ACHN (cell line): ENCODE results near the gene TUBB2B.

Experiments used
- DNase-seq: peaks from one replicate; pipeline ENCODE4 v3.0.0-alpha.2; 2015
- in situ Hi-C: cut with HindIII; loops from 2 replicates; pipeline ENCODE4 v1.10.0; 2017; ENCODE audit warnings: low sequenced_read_pairs, low pct_ligation_motif_present, low pct_unique_long_range_greater_than_20kb

The TUBB2B gene

GRCh38 chr6:3227363-3228045 is at the start of gene TUBB2B:
TSS of gene TUBB2B (minus strand) at chr6:3227653. CDS start at chr6:3227543, 110 bp downstream.
- DNase-seq, result peak; percentile 76
- in situ Hi-C loops, result no loop called here

GRCh38 chr6:3277251-3277650 is 49.8 kb upstream of the TUBB2B start:
- no peak for DNase-seq
- in situ Hi-C loops, result no loop called here

GRCh38 chr6:3276174-3277167 is 49.0 kb upstream of the TUBB2B start:
- in situ Hi-C loops, result no loop called here
- no peak for DNase-seq

- in situ Hi-C loops, result no loop called here
- DNase-seq, result no peak
These were observed 46.5 kb upstream of the TUBB2B start for GRCh38 chr6:3273707-3274521.

GRCh38 chr6:3272911-3273547 is 45.6 kb upstream of the TUBB2B start:
- DNase-seq, result no peak
- in situ Hi-C loops, result no loop called here

GRCh38 chr6:3271756-3272155 is 44.3 kb upstream of the TUBB2B start:
- in situ Hi-C loops, result no loop called here

GRCh38 chr6:3270258-3270657 is 42.8 kb upstream of the TUBB2B start:
- in situ Hi-C loops, result no loop called here
- DNase-seq, result no peak

More at GRCh38 chr6:3271756-3272155, 44.3 kb upstream of the TUBB2B start:
- DNase-seq, result no peak

GRCh38 chr6:3269281-3269975 is 42.0 kb upstream of the TUBB2B start:
- no peak for DNase-seq
- in situ Hi-C loops, result no loop called here

GRCh38 chr6:3268680-3269079 is 41.2 kb upstream of the TUBB2B start:
- in situ Hi-C loops, result no loop called here
- DNase-seq, result no peak

- in situ Hi-C loops, result no loop called here
- no peak for DNase-seq
These were observed 39.7 kb upstream of the TUBB2B start for GRCh38 chr6:3267162-3267561.

- DNase-seq, result no peak
- in situ Hi-C loops, result no loop called here
These were observed 38.7 kb upstream of the TUBB2B start for GRCh38 chr6:3266170-3266569.

GRCh38 chr6:3265671-3266070 is 38.2 kb upstream of the TUBB2B start:
- in situ Hi-C loops, result no loop called here
- DNase-seq, result no peak

- DNase-seq, result no peak
- in situ Hi-C loops, result no loop called here
These were observed 36.9 kb upstream of the TUBB2B start for GRCh38 chr6:3264356-3264755.

- DNase-seq, result no peak
- in situ Hi-C loops, result no loop called here
These were observed 35.6 kb upstream of the TUBB2B start for GRCh38 chr6:3263096-3263495.

GRCh38 chr6:3261921-3262320 is 34.5 kb upstream of the TUBB2B start:
- no peak for DNase-seq
- in situ Hi-C loops, result no loop called here

- in situ Hi-C loops, result no loop called here
- no peak for DNase-seq
These were observed 34.0 kb upstream of the TUBB2B start for GRCh38 chr6:3261518-3261820.

GRCh38 chr6:3260772-3261517 is 33.5 kb upstream of the TUBB2B start:
- DNase-seq, result no peak
- in situ Hi-C loops, result no loop called here
